Spleen (tissue), 11 donors: Measurements from ENCODE around the gene ATP2B2. TPM values are rescaled to one million over a fixed set of nuclear protein-coding genes. Genes with fewer than 3 reads are reported as not detected.

ENCODE experiments used
- DNase-seq: peaks from one replicate; pipeline ENCODE4 v3.0.0-alpha.2; 2020
- H3K27ac ChIP-seq, 8 donors: fragments of 200-600 bp; sonication (generic) in 7 of 8; 1 replicate in 4 of 8; 2 replicates in 4 of 8; pipeline versions ENCODE4 v1.5.0 to v1.8.0; 2016 to 2021; ENCODE audit warnings: inconsistent platforms in 4 of 8, mild to moderate bottlenecking in 4 of 8, moderate library complexity in 1 of 8
- H3K27me3 ChIP-seq, 7 donors: fragments of 200-600 bp; sonication (generic) in 6 of 7; replicated peaks in 1 of 7; 1 replicate in 4 of 7; 2 replicates in 3 of 7; pipeline versions ENCODE4 v1.5.0 to v1.8.0; 2016 to 2021; ENCODE audit warnings: inconsistent platforms in 3 of 7, mild to moderate bottlenecking in 1 of 7
- H3K36me3 ChIP-seq, 6 donors: fragments of 200-600 bp; sonication (generic) in 5 of 6; 1 replicate in 4 of 6; 2 replicates in 2 of 6; pipeline versions ENCODE4 v1.5.0 to v1.8.0; 2016 to 2021; ENCODE audit warnings: inconsistent platforms in 2 of 6
- H3K4me1 ChIP-seq, 6 donors: fragments of 200-600 bp; sonication (generic) in 5 of 6; 1 replicate in 3 of 6; 2 replicates in 3 of 6; pipeline versions ENCODE4 v1.5.0 to v1.8.0; 2016 to 2021; ENCODE audit warnings: inconsistent platforms in 3 of 6
- H3K4me3 ChIP-seq, 8 donors: fragments of 200-600 bp; sonication (generic) in 7 of 8; 1 replicate in 4 of 8; 2 replicates in 4 of 8; pipeline versions ENCODE4 v1.5.0 to v1.8.0; 2016 to 2021; ENCODE audit warnings: inconsistent platforms in 4 of 8, mild to moderate bottlenecking in 4 of 8, moderate library complexity in 2 of 8
- H3K9me3 ChIP-seq, 8 donors: fragments of 200-600 bp; sonication (generic) in 7 of 8; 1 replicate in 4 of 8; 2 replicates in 4 of 8; pipeline versions ENCODE4 v1.5.0 to v1.8.0; 2016 to 2021; ENCODE audit warnings: inconsistent platforms in 4 of 8
- CTCF ChIP-seq, 11 experiments: fragments of 200-600 bp in 7 of 11; fragments of 450-650 bp in 4 of 11; sonication (generic) in 4 of 11; IDR thresholded peaks in 8 of 11; conservative IDR thresholded peaks in 3 of 11; 1 replicate in 7 of 11; 2 replicates in 4 of 11; pipeline versions ENCODE4 v1.4.0 to v1.8.0; 2016 to 2021; ENCODE audit warnings: antibody characterized with exemption in 11 of 11, inconsistent platforms in 4 of 11, mild to moderate bottlenecking in 1 of 11
- POLR2A ChIP-seq, 3 donors: fragments of 450-650 bp; IDR thresholded peaks; one replicate each; pipeline ENCODE4 v1.5.1; 2017; ENCODE audit warnings: antibody characterized with exemption in 3 of 3, mild to moderate bottlenecking in 1 of 3
- POLR2AphosphoS5 ChIP-seq, 3 donors: sonication (generic); formaldehyde crosslinking; IDR thresholded peaks; one replicate each; pipeline ENCODE4 v1.5.1; 2017; ENCODE audit warnings: antibody characterized with exemption in 3 of 3
- WGBS, 5 donors: extraction: QIAGEN DNeasy Blood & Tissue Kit in 3 of 5; methylation state at CpG; one replicate each; pipeline versions ENCODE4 v1.1.5 to v1.1.7; 2013 to 2018; 5-methylcytosine and 5-hydroxymethylcytosine counted together
- intact Hi-C: fragments of 100-400 bp; cut with DNase I; formaldehyde crosslinking; loops from one replicate; pipeline ENCODE4 v1.15.0; 2023; ENCODE audit warnings: low total_unique reads
- polyA plus RNA-seq, 3 donors: library from polyadenylated mRNA; stranded (reverse); fragments of 200-250 nt; gene quantifications; one replicate each; pipeline ENCODE4 v1.2.1, GENCODE V29; 2013
- total RNA-seq, 7 donors: library from RNA; depleted of rRNA in 3 of 7; stranded (reverse); fragments of >200 nt in 3 of 7; fragmentation: NEBNext Ultra II Directional in 4 of 7; extraction: Animal tissue kit (Norgen Biotek cat#: 25700) in 4 of 7; gene quantifications; one replicate each; pipeline versions ENCODE4 v1.1.0 to v1.2.1, GENCODE V29; 2016 to 2021
- donor health status: healthy with polysubstance abuse.
- donor health status: DM: no; HTN: no; CAD: no; lungs with moderate emphysema.
- donor health status: DM: no; HTN: no; CAD: no.
- donor health status: Bipolar disorder and iron deficiency.
- donor health status: healthy.
- donor health status: DM: no; HTN: no; CAD: no.
- donor health status: DM: yes; HTN: yes; CAD: no.

ATP2B2 gene
- total and polyA plus RNA-seq, 10 donors = 0.02 to 1.5 (median 0.24) TPM; not detected in 2

GRCh38 chr3:10532939-10533736 lies 27.8 kb upstream of the ATP2B2 start:
- intact Hi-C loops = no loop called here
- Histone ChIP-seq H3K36me3 (no peaks in the 10 kb centered on the region), H3K27me3 (no peaks in the 10 kb centered on the region), H3K4me3 (no peak overlapping the region), H3K9me3 (no peaks in the 10 kb centered on the region), H3K4me1 (no peaks in the 10 kb centered on the region), H3K27ac (no peak overlapping the region)
- 79 to 88% (median 84%) methylated on average over 6 to 7 of the region's 7 CpGs for WGBS, 5 donors
- DNase-seq = no peak
- TF ChIP-seq POLR2AphosphoS5 (IDR thresholded peaks at IDR 0.05) (no peak), POLR2A (IDR thresholded peaks at IDR 0.05) (no peak), CTCF (IDR thresholded peaks at IDR 0.05 in 8 of 11, conservative IDR thresholded peaks at IDR 0.05 in 3 of 11) (no peak)

GRCh38 chr3:10531031-10531430 lies 25.6 kb upstream of the ATP2B2 start:
- Histone ChIP-seq H3K4me3 (no peak overlapping the region), H3K9me3 (no peaks in the 10 kb centered on the region), H3K4me1 (no peaks in the 10 kb centered on the region), H3K27ac (no peak overlapping the region), H3K36me3 (no peaks in the 10 kb centered on the region), H3K27me3 (peaks cover 0 to 12% (median 2%) of the 10 kb centered on the region in 7 donors)
- WGBS, 5 donors = 73 to 75% (median 73%) methylated on average over 6 of the region's 6 CpGs
- no peak for TF ChIP-seq POLR2AphosphoS5 (IDR thresholded peaks at IDR 0.05)
- TF ChIP-seq CTCF (IDR thresholded peaks at IDR 0.05 in 8 of 11, conservative IDR thresholded peaks at IDR 0.05 in 3 of 11) = no peak
- no peak for TF ChIP-seq POLR2A (IDR thresholded peaks at IDR 0.05)
- intact Hi-C loops = no loop called here
- DNase-seq = no peak

- intact Hi-C loops = no loop called here
- Histone ChIP-seq H3K9me3 (no peaks in the 10 kb centered on the region), H3K4me3 (no peak overlapping the region), H3K4me1 (no peaks in the 10 kb centered on the region), H3K27ac (no peak overlapping the region), H3K27me3 (peaks cover 0 to 18% (median 4%) of the 10 kb centered on the region in 7 donors), H3K36me3 (no peaks in the 10 kb centered on the region)
- no peak for TF ChIP-seq POLR2A (IDR thresholded peaks at IDR 0.05)
- no peak for TF ChIP-seq POLR2AphosphoS5 (IDR thresholded peaks at IDR 0.05)
- TF ChIP-seq CTCF (IDR thresholded peaks at IDR 0.05 in 8 of 11, conservative IDR thresholded peaks at IDR 0.05 in 3 of 11) = no peak
- WGBS, 5 donors = 80 to 87% (median 83%) methylated on average over 12 to 13 of the region's 13 CpGs
- no peak for DNase-seq
Observed at GRCh38 chr3:10530241-10530640, 24.9 kb upstream of the ATP2B2 start.

- 82 to 94% (median 87%) methylated on average over 13 of the region's 13 CpGs for WGBS, 5 donors
- no peak overlapping the region for H3K27ac ChIP-seq
- intact Hi-C loops = no loop called here
- peaks cover 0 to 22% (median 4%) of the 10 kb centered on the region in 7 donors for H3K27me3 ChIP-seq
- TF ChIP-seq CTCF (IDR thresholded peaks at IDR 0.05 in 8 of 11, conservative IDR thresholded peaks at IDR 0.05 in 3 of 11) = no peak
- no peak for TF ChIP-seq POLR2AphosphoS5 (IDR thresholded peaks at IDR 0.05)
- TF ChIP-seq POLR2A (IDR thresholded peaks at IDR 0.05) = no peak
- DNase-seq = no peak
- H3K4me1 ChIP-seq = no peaks in the 10 kb centered on the region
- no peaks in the 10 kb centered on the region for H3K36me3 ChIP-seq
- no peaks in the 10 kb centered on the region for H3K9me3 ChIP-seq
- no peak overlapping the region for H3K4me3 ChIP-seq
Observed at GRCh38 chr3:10529809-10530208, 24.4 kb upstream of the ATP2B2 start.
